DOHH2 (cell line): ENCODE measurements around the gene ANO4.

Source experiments
- H3F3A ChIP-seq: fragments of 200-600 bp; sonication (generic), shearing (Covaris generic); 2 replicates; pipeline ENCODE4 v1.6.0; 2016; ENCODE audit warnings: antibody characterized with exemption, mild to moderate bottlenecking; ENCODE audit not compliant: control insufficient read depth, insufficient read depth
- H3K27ac ChIP-seq: fragments of 200-600 bp; sonication (generic); 2 replicates; pipeline ENCODE4 v1.5.1; 2014; ENCODE audit warnings: low read depth, mild to moderate bottlenecking, low read length, moderate library complexity
- H3K27me3 ChIP-seq: fragments of 200-600 bp; sonication (generic); 2 replicates; pipeline ENCODE4 v1.6.1; 2014; ENCODE audit warnings: mild to moderate bottlenecking, low read length, mixed read lengths; ENCODE audit not compliant: control insufficient read depth
- H3K36me3 ChIP-seq: fragments of 200-600 bp; sonication (generic); 2 replicates; pipeline ENCODE4 v1.6.1; 2014; ENCODE audit warnings: mild to moderate bottlenecking, low read length, moderate library complexity, mixed read lengths; ENCODE audit not compliant: control insufficient read depth
- H3K4me1 ChIP-seq: fragments of 200-600 bp; sonication (generic); 2 replicates; pipeline ENCODE4 v1.6.1; 2014; ENCODE audit warnings: mild to moderate bottlenecking, low read length, mixed read lengths; ENCODE audit not compliant: control insufficient read depth
- H3K4me2 ChIP-seq: fragments of 200-600 bp; sonication (generic); 2 replicates; pipeline ENCODE4 v1.6.0; 2014; ENCODE audit warnings: mild to moderate bottlenecking, low read length, moderate library complexity
- H3K4me3 ChIP-seq: fragments of 200-600 bp; sonication (generic); 2 replicates; pipeline ENCODE4 v1.5.1; 2014; ENCODE audit warnings: mild to moderate bottlenecking, low read length, mixed read lengths
- H3K79me2 ChIP-seq: fragments of 200-600 bp; sonication (generic); 2 replicates; pipeline ENCODE4 v1.6.1; 2014; ENCODE audit warnings: mild to moderate bottlenecking, low read length, mixed read lengths; ENCODE audit not compliant: control insufficient read depth
- H3K9me2 ChIP-seq: fragments of 200-600 bp; sonication (generic); replicated peaks from 2 replicates; pipeline ENCODE4 v1.6.1; 2014; ENCODE audit warnings: mild to moderate bottlenecking, low read length, mixed read lengths; ENCODE audit not compliant: control insufficient read depth
- H3K9me3 ChIP-seq: fragments of 200-600 bp; sonication (generic); 2 replicates; pipeline ENCODE4 v1.6.1; 2014; ENCODE audit warnings: antibody characterized with exemption, low read length, mixed read lengths; ENCODE audit not compliant: control insufficient read depth, insufficient read depth
- H4K20me1 ChIP-seq: fragments of 200-600 bp; sonication (generic); 2 replicates; pipeline ENCODE4 v1.6.0; 2014; ENCODE audit warnings: low read depth, mild to moderate bottlenecking, antibody characterized with exemption, low read length, moderate library complexity; ENCODE audit not compliant: control insufficient read depth, insufficient read depth
- CTCF ChIP-seq: fragments of 200-600 bp; sonication (generic); IDR thresholded peaks from one replicate; pipeline ENCODE4 v1.5.1; 2014; ENCODE audit warnings: antibody characterized with exemption, mild to moderate bottlenecking, low read depth, low read length; ENCODE audit not compliant: poor library complexity, severe bottlenecking
- EZH2phosphoT487 ChIP-seq: fragments of 200-600 bp; sonication (generic); IDR thresholded peaks from 2 replicates; pipeline ENCODE4 v1.6.1; 2017; ENCODE audit warnings: borderline replicate concordance, mild to moderate bottlenecking, antibody characterized with exemption, low read length, moderate library complexity, mixed read lengths

Gene ANO4

DNA sequence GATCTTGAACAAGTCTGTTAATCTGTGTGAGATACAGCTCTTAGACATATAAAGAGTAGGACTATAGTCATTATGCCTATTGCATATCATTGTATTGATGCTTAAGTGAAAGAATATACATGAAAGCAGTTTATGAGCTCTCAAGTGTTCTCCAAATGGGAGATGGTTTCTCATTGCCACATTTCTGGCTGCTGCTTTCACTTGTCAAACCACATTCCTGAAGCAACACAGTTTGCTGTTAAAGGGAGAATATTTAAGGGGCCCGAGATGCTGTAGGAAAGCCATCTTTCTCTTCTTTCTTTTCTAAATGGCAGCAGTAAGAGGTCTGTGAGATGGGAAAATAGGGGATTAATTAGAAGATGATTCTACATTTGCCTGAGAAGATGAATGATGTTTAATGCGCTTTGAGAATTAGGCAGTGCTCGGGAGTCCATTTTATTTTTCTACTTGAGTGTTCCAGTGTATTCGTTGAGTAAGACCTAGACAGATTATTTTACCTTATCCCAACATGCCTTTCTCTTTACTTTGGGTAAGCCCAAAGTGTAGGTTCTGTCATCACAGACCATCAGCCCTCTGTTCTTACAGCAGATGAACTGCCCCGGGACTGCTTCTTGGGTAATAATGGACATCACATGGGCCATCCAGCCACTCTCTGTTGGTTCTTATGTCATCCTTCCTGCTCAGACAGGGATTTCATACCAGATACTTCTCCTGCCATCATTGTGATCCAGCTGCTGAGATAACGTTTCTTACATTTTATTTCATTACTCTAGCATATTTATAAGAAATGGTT lies 35.6 kb downstream of the ANO4 start:
- no peaks in the 10 kb centered on the region for H3K9me3 ChIP-seq
- H3K4me2 ChIP-seq = no peak overlapping the region
- no peaks in the 10 kb centered on the region for H3K79me2 ChIP-seq
- peaks cover 17% of the 10 kb centered on the region; the same call in 1 of the 2 replicates for H3K27me3 ChIP-seq
- no peaks in the 10 kb centered on the region for H3K4me1 ChIP-seq
- no peaks in the 10 kb centered on the region for H3F3A ChIP-seq
- no peaks in the 10 kb centered on the region for H3K9me2 ChIP-seq
- no peaks in the 10 kb centered on the region for H3K36me3 ChIP-seq
- TF ChIP-seq EZH2phosphoT487 (no peak), CTCF (no peak)
- H3K27ac ChIP-seq = no peak overlapping the region
- H3K4me3 ChIP-seq = no peak overlapping the region
- no peaks in the 10 kb centered on the region for H4K20me1 ChIP-seq

GRCh38 chr12:100833282-100833681 lies 38.7 kb downstream of the ANO4 start:
- no peaks in the 10 kb centered on the region for H3K36me3 ChIP-seq
- TF ChIP-seq EZH2phosphoT487 (no peak), CTCF (no peak)

GRCh38 chr12:100840748-100841147 lies 46.2 kb downstream of the ANO4 start:
- H3K4me3 ChIP-seq = no peak overlapping the region

More at GRCh38 chr12:100833282-100833681, 38.7 kb downstream of the ANO4 start:
- Histone ChIP-seq H3K4me1 (no peaks in the 10 kb centered on the region), H3K9me2 (no peaks in the 10 kb centered on the region), H4K20me1 (no peaks in the 10 kb centered on the region), H3K9me3 (no peaks in the 10 kb centered on the region), H3K79me2 (no peaks in the 10 kb centered on the region), H3K27ac (no peak overlapping the region), H3K27me3 (peaks cover 17% of the 10 kb centered on the region; the same call in 1 of the 2 replicates), H3K4me3 (no peak overlapping the region), H3F3A (no peaks in the 10 kb centered on the region), H3K4me2 (no peak overlapping the region)

More at GRCh38 chr12:100840748-100841147, 46.2 kb downstream of the ANO4 start:
- Histone ChIP-seq H4K20me1 (no peaks in the 10 kb centered on the region), H3K4me2 (no peak overlapping the region), H3K9me3 (no peaks in the 10 kb centered on the region), H3F3A (no peaks in the 10 kb centered on the region), H3K27me3 (no peaks in the 10 kb centered on the region), H3K36me3 (no peaks in the 10 kb centered on the region), H3K9me2 (no peaks in the 10 kb centered on the region), H3K4me1 (peaks cover 25% of the 10 kb centered on the region), H3K27ac (no peak overlapping the region), H3K79me2 (no peaks in the 10 kb centered on the region)
- TF ChIP-seq CTCF = no peak
- no peak for TF ChIP-seq EZH2phosphoT487
